Prostate gland (tissue), 2 donors: ENCODE data around the gene ACSS3. TPM values are rescaled to one million over a fixed set of nuclear protein-coding genes. Genes with fewer than 3 reads are reported as not detected.

Experiments used
- DNase-seq: peaks from one replicate; pipeline ENCODE4 v3.0.0-alpha.2; 2019; ENCODE audit warnings: low spot score
- H3K27ac ChIP-seq, 2 donors: fragments of 200-600 bp; sonication (generic); 2 replicates each; pipeline ENCODE4 v1.5.1; 2017 to 2019
- H3K27me3 ChIP-seq: fragments of 200-600 bp; sonication (generic); replicated peaks from 2 replicates; pipeline ENCODE4 v1.5.1; 2019; ENCODE audit not compliant: insufficient read depth
- H3K36me3 ChIP-seq, 2 donors: fragments of 200-600 bp; sonication (generic); 1 replicate in 1 of 2; 2 replicates in 1 of 2; pipeline versions ENCODE4 v1.5.1 to v1.8.1; 2017 to 2019
- H3K4me1 ChIP-seq: fragments of 200-600 bp; sonication (generic); replicated peaks from 2 replicates; pipeline ENCODE4 v1.5.1; 2019
- H3K4me3 ChIP-seq, 2 donors: fragments of 200-600 bp; sonication (generic); 2 replicates each; pipeline ENCODE4 v1.5.1; 2017 to 2019
- H3K9me3 ChIP-seq: fragments of 200-600 bp; sonication (generic); 2 replicates; pipeline ENCODE4 v1.5.1; 2017
- CTCF ChIP-seq, 4 experiments: fragments of 200-600 bp in 2 of 4; fragments of 450-650 bp in 2 of 4; sonication (generic) in 2 of 4; IDR thresholded peaks; 1 replicate in 3 of 4; 2 replicates in 1 of 4; pipeline ENCODE4 v1.5.1; 2016 to 2019; ENCODE audit warnings: antibody characterized with exemption in 4 of 4, mild to moderate bottlenecking in 2 of 4, moderate library complexity in 2 of 4
- POLR2A ChIP-seq: fragments of 450-650 bp; IDR thresholded peaks from one replicate; pipeline ENCODE4 v1.6.1; 2016; ENCODE audit warnings: antibody characterized with exemption, mild to moderate bottlenecking
- POLR2AphosphoS5 ChIP-seq: sonication (generic); formaldehyde crosslinking; IDR thresholded peaks from one replicate; pipeline ENCODE4 v1.6.1; 2017; ENCODE audit warnings: antibody characterized with exemption
- WGBS: methylation state at CpG from one replicate; pipeline ENCODE4 v1.1.5; 2018; 5-methylcytosine and 5-hydroxymethylcytosine counted together
- intact Hi-C: fragments of 100-400 bp; cut with DNase I; formaldehyde crosslinking; loops from one replicate; pipeline ENCODE4 v1.14.2; 2022
- total RNA-seq, 2 donors: library from RNA; depleted of rRNA; stranded (reverse); fragments of >200 nt; gene quantifications; one replicate each; pipeline ENCODE4 v1.1.0, GENCODE V29; 2016

ACSS3 gene
- total RNA-seq, 2 donors from 2014 or later, result 11.8 to 24.3 TPM

GRCh38 chr12:81274637-81275529 lies 197.0 kb downstream of the ACSS3 start:
- 83% methylated on average over 8 of the region's 8 CpGs for WGBS
- intact Hi-C loops, result no loop called here
- no peaks in the 10 kb centered on the region for H3K9me3 ChIP-seq
- no peak overlapping the region for H3K4me3 ChIP-seq
- TF ChIP-seq CTCF (IDR thresholded peaks at IDR 0.05), result no peak
- no peak for TF ChIP-seq POLR2AphosphoS5
- TF ChIP-seq POLR2A, result no peak
- no peak for DNase-seq
- no peaks in the 10 kb centered on the region for H3K27me3 ChIP-seq
- no peak overlapping the region for H3K27ac ChIP-seq
- no peaks in the 10 kb centered on the region for H3K36me3 ChIP-seq
- no peaks in the 10 kb centered on the region for H3K4me1 ChIP-seq

- Histone ChIP-seq H3K36me3 (no peaks in the 10 kb centered on the region), H3K9me3 (no peaks in the 10 kb centered on the region), H3K4me3 (no peak overlapping the region), H3K27ac (no peak overlapping the region), H3K4me1 (no peaks in the 10 kb centered on the region), H3K27me3 (no peaks in the 10 kb centered on the region)
- no peak for TF ChIP-seq CTCF (IDR thresholded peaks at IDR 0.05)
- no peak for TF ChIP-seq POLR2A
- TF ChIP-seq POLR2AphosphoS5, result no peak
- DNase-seq, result no peak
- intact Hi-C loops, result no loop called here
- WGBS, result 42% methylated on average over 3 of the region's 3 CpGs
These were observed 206.3 kb downstream of the ACSS3 start for GRCh38 chr12:81284137-81284536.

- no peak overlapping the region for H3K27ac ChIP-seq
- no peaks in the 10 kb centered on the region for H3K36me3 ChIP-seq
- no peak for TF ChIP-seq POLR2A
- no peak for TF ChIP-seq POLR2AphosphoS5
- no peak for TF ChIP-seq CTCF (IDR thresholded peaks at IDR 0.05)
- DNase-seq, result no peak
- no peaks in the 10 kb centered on the region for H3K4me1 ChIP-seq
- H3K4me3 ChIP-seq, result no peak overlapping the region
- H3K9me3 ChIP-seq, result no peaks in the 10 kb centered on the region
- intact Hi-C loops, result no loop called here
- no peaks in the 10 kb centered on the region for H3K27me3 ChIP-seq
These were observed 210.8 kb downstream of the ACSS3 start for GRCh38 chr12:81288651-81289050.

GRCh38 chr12:81294325-81295190 lies 216.7 kb downstream of the ACSS3 start:
- 76% methylated on average over 12 of the region's 12 CpGs for WGBS
- intact Hi-C loops, result no loop called here
- H3K27me3 ChIP-seq, result no peaks in the 10 kb centered on the region

More at GRCh38 chr12:81294325-81295190, 216.7 kb downstream of the ACSS3 start:
- Histone ChIP-seq H3K4me1 (no peaks in the 10 kb centered on the region), H3K36me3 (no peaks in the 10 kb centered on the region), H3K27ac (no peak overlapping the region), H3K4me3 (no peak overlapping the region), H3K9me3 (no peaks in the 10 kb centered on the region)
- TF ChIP-seq POLR2A, result no peak
- no peak for TF ChIP-seq POLR2AphosphoS5
- TF ChIP-seq CTCF (IDR thresholded peaks at IDR 0.05), result no peak
- DNase-seq, result no peak
